Kidney (tissue), 14 donors: ENCODE results near the gene JMJD1C. TPM values are rescaled to one million over a fixed set of nuclear protein-coding genes. Genes with fewer than 3 reads are reported as not detected.

Source experiments
- DNase-seq, 5 donors: peaks; one replicate each; pipeline ENCODE4 v3.0.0-alpha.2; 2013 to 2020
- FAIRE-seq: peaks from 2 replicates; lab custom pipeline; 2012; peaks lifted over from hg19 to GRCh38; lab: Jason Lieb, UNC
- H3K27ac ChIP-seq, 2 donors: one replicate each; pipeline ENCODE4 v1.7.0; 2013; ENCODE audit warnings: low read depth in 2 of 2, low read length in 2 of 2, inconsistent platforms in 1 of 2
- H3K27me3 ChIP-seq: one replicate; pipeline ENCODE4 v1.7.1; 2013; ENCODE audit warnings: low read length, inconsistent platforms; ENCODE audit not compliant: control insufficient read depth, insufficient read depth
- H3K36me3 ChIP-seq, 3 donors: one replicate each; pipeline versions ENCODE4 v1.7.0 to v1.7.1; 2013; ENCODE audit warnings: low read length in 3 of 3, control low read depth in 1 of 3, inconsistent platforms in 1 of 3; ENCODE audit not compliant: insufficient read depth in 3 of 3, control insufficient read depth in 2 of 3
- H3K4me1 ChIP-seq, 3 donors: one replicate each; pipeline versions ENCODE4 v1.7.0 to v1.7.1; 2013; ENCODE audit warnings: low read length in 3 of 3, inconsistent platforms in 1 of 3, low read depth in 1 of 3; ENCODE audit not compliant: control insufficient read depth in 2 of 3, insufficient read depth in 2 of 3
- H3K4me3 ChIP-seq, 3 donors: one replicate each; pipeline versions ENCODE4 v1.7.0 to v1.8.1; 2013; ENCODE audit warnings: low read length in 3 of 3, control low read depth in 1 of 3, inconsistent platforms in 1 of 3
- H3K9ac ChIP-seq, 3 donors: one replicate each; pipeline versions ENCODE4 v1.7.0 to v1.7.1; 2013; ENCODE audit warnings: low read length in 3 of 3, control low read depth in 1 of 3, inconsistent platforms in 1 of 3
- H3K9me3 ChIP-seq, 3 donors: one replicate each; pipeline versions ENCODE4 v1.7.0 to v1.7.1; 2013; ENCODE audit warnings: low read length in 3 of 3, control low read depth in 1 of 3, inconsistent platforms in 1 of 3; ENCODE audit not compliant: control insufficient read depth in 2 of 3, insufficient read depth in 1 of 3
- intact Hi-C: fragments of 100-400 bp; cut with DNase I; formaldehyde crosslinking; loops from one replicate; pipeline ENCODE4 v1.11.1; 2022
- polyA plus RNA-seq: library from polyadenylated mRNA; stranded (reverse); fragments of 350-450 nt; fragmentation: Illumina TruSeq; extraction: RNeasy Lipid Tissue Mini Kit (QIAGEN cat#74804); gene quantifications from one replicate; pipeline ENCODE4 v1.2.3, GENCODE V29; 2014; ENCODE audit warnings: low read depth, low replicate concordance; ENCODE audit not compliant: insufficient read depth
- total RNA-seq: library from RNA; stranded (reverse); fragmentation: NEBNext Ultra II Directional; extraction: Animal tissue kit (Norgen Biotek cat#: 25700); gene quantifications from one replicate; pipeline ENCODE4 v1.2.1, GENCODE V29; 2021
- TF ChIP-seq, protein P1 (sequence below): IDR thresholded peaks from 3 replicates; pipeline ENCODE4 v1.5.1; 2012; ENCODE audit warnings: mild to moderate bottlenecking, moderate library complexity, borderline replicate concordance; ENCODE audit not compliant: insufficient read depth; ENCODE audit errors: extremely low read depth
- donor health status: control.
- donor health status: control.
- donor health status: control.
- donor health status: control.
- donor health status: control.
- donor health status: DM: yes; HTN: yes; CAD: no.
- donor health status: Normal renal cell carcinoma (clear cell type).

The JMJD1C gene
- total and polyA plus RNA-seq, 2 donors from 2014 or later = 18.9 to 92.9 TPM

DNA sequence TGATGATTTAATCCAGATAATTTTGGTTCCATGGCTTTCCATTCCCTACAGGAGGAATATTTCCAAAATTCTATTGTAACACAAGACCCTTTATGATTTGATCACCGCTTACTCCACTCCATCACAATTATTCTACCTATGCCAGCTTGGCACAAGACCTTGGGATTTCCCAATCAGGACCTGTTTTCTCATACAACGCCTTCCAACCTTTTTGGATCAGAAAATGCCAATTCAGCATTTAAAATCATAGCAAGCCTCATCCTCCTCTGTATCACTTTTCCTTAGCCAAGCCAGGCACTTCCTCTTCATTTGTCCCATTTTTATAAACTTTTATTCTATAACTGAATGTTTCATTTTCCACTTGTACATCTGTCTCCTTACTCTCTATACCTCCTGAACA lies 100.9 kb downstream of the JMJD1C start:
- Histone ChIP-seq H3K9me3 (no peaks in the 10 kb centered on the region), H3K36me3 (no peaks in the 10 kb centered on the region), H3K27me3 (no peaks in the 10 kb centered on the region), H3K9ac (no peak overlapping the region), H3K27ac (no peak overlapping the region), H3K4me1 (no peaks in the 10 kb centered on the region), H3K4me3 (no peak overlapping the region)
- FAIRE-seq = no peak
- no peak for DNase-seq
- intact Hi-C loops = no loop called here
- TF ChIP-seq, protein P1, sequence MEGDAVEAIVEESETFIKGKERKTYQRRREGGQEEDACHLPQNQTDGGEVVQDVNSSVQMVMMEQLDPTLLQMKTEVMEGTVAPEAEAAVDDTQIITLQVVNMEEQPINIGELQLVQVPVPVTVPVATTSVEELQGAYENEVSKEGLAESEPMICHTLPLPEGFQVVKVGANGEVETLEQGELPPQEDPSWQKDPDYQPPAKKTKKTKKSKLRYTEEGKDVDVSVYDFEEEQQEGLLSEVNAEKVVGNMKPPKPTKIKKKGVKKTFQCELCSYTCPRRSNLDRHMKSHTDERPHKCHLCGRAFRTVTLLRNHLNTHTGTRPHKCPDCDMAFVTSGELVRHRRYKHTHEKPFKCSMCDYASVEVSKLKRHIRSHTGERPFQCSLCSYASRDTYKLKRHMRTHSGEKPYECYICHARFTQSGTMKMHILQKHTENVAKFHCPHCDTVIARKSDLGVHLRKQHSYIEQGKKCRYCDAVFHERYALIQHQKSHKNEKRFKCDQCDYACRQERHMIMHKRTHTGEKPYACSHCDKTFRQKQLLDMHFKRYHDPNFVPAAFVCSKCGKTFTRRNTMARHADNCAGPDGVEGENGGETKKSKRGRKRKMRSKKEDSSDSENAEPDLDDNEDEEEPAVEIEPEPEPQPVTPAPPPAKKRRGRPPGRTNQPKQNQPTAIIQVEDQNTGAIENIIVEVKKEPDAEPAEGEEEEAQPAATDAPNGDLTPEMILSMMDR = no peak

DNA sequence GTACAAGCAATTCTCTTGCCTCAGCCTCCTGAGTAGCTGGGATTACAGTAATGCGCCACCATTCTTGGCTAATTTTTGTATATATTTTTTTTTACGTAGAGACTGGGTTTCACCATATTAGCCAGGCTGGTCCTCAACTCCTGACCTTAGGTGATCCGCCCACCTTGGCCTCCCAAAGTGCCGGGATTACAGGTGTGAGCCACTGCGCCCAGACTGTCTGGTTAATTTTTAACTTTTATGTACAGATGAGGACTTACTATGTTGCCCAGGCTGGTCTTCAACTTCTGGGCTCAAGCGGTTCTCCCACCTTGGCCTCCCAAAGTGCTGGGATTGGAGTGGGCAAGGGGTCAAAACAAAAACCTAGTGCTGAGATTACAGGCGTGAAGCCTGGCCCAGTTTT lies 101.8 kb downstream of the JMJD1C start:
- Histone ChIP-seq H3K27me3 (no peaks in the 10 kb centered on the region), H3K9ac (no peak overlapping the region), H3K9me3 (no peaks in the 10 kb centered on the region), H3K36me3 (no peaks in the 10 kb centered on the region), H3K4me1 (no peaks in the 10 kb centered on the region), H3K27ac (no peak overlapping the region), H3K4me3 (no peak overlapping the region)
- no peak for DNase-seq
- TF ChIP-seq, protein P1 = no peak
- no peak for FAIRE-seq
- intact Hi-C loops = no loop called here

DNA sequence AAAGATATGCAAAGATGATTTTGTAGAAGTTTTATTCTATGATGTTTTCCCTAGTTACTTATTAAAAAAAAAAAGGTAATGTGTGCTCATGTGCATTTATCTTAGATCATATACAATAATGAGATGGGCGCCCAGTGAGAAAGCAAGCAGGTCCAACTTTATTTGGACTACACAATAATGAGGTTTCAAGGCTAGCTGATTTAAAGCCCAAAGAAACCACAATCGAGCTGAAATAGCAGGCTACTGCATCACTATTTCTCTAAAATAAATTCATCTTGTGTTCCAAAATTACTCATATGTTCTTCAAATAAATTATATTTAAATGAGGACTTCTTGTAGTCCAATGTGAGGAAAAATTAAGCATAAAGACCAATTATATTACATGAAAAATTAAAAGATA lies 110.1 kb downstream of the JMJD1C start:
- intact Hi-C loops = no loop called here
- no peak overlapping the region for H3K27ac ChIP-seq

More for the DNA sequence above, 110.1 kb downstream of the JMJD1C start:
- H3K36me3 ChIP-seq = no peaks in the 10 kb centered on the region
- TF ChIP-seq, protein P1 = no peak
- no peaks in the 10 kb centered on the region for H3K9me3 ChIP-seq
- H3K27me3 ChIP-seq = no peaks in the 10 kb centered on the region
- no peak for FAIRE-seq
- DNase-seq = no peak
- no peak overlapping the region for H3K4me3 ChIP-seq
- H3K9ac ChIP-seq = no peak overlapping the region
- H3K4me1 ChIP-seq = no peaks in the 10 kb centered on the region
